CD14-positive monocyte (primary cell): ENCODE data around the gene WIPF3. TPM values are rescaled to one million over a fixed set of nuclear protein-coding genes. Genes with fewer than 3 reads are reported as not detected.

Source experiments
- DNase-seq, 3 donors: peaks; one replicate each; pipeline ENCODE4 v3.0.0-alpha.2; 2011 to 2022
- H2AFZ ChIP-seq: 2 replicates; pipeline ENCODE4 v1.6.0; 2012; ENCODE audit warnings: mild to moderate bottlenecking, low read depth, low read length, inconsistent platforms; ENCODE audit not compliant: insufficient read depth, poor library complexity, severe bottlenecking
- H3K27ac ChIP-seq, 2 donors: 1 replicate in 1 of 2; 2 replicates in 1 of 2; pipeline ENCODE4 v1.5.1; 2012 to 2013; ENCODE audit warnings: low read length in 2 of 2, control low read depth in 1 of 2, inconsistent platforms in 1 of 2, low read depth in 1 of 2, mild to moderate bottlenecking in 1 of 2
- H3K27me3 ChIP-seq, 2 donors: one replicate each; pipeline versions ENCODE4 v1.6.0 to v1.6.1; 2011 to 2013; ENCODE audit warnings: low read length in 2 of 2; ENCODE audit not compliant: control insufficient read depth in 2 of 2, insufficient read depth in 2 of 2
- H3K36me3 ChIP-seq, 2 donors: replicated peaks in 1 of 2; 1 replicate in 1 of 2; 2 replicates in 1 of 2; pipeline versions ENCODE4 v1.5.1 to v1.6.1; 2012 to 2013; ENCODE audit warnings: low read length in 2 of 2, control low read depth in 1 of 2, inconsistent platforms in 1 of 2, mild to moderate bottlenecking in 1 of 2; ENCODE audit not compliant: insufficient read depth in 2 of 2, control insufficient read depth in 1 of 2
- H3K4me1 ChIP-seq, 2 donors: 1 replicate in 1 of 2; 2 replicates in 1 of 2; pipeline versions ENCODE4 v1.5.1 to v1.6.1; 2012 to 2013; ENCODE audit warnings: low read length in 2 of 2, control low read depth in 1 of 2, inconsistent platforms in 1 of 2, mild to moderate bottlenecking in 1 of 2, moderate library complexity in 1 of 2; ENCODE audit not compliant: insufficient read depth in 2 of 2, control insufficient read depth in 1 of 2
- H3K4me2 ChIP-seq: replicated peaks from 2 replicates; pipeline ENCODE3; 2012; ENCODE audit warnings: low read length, moderate library complexity, mild to moderate bottlenecking; ENCODE audit not compliant: poor library complexity, severe bottlenecking; ENCODE audit errors: extremely low read depth
- H3K4me3 ChIP-seq, 3 experiments: fragments of 200-600 bp in 1 of 3; sonication (generic) in 1 of 3; replicated peaks in 1 of 3; 1 replicate in 2 of 3; 2 replicates in 1 of 3; pipeline ENCODE4 v1.5.1; 2011 to 2013; ENCODE audit warnings: low read length in 3 of 3, mild to moderate bottlenecking in 3 of 3, control low read depth in 2 of 3, low read depth in 2 of 3, inconsistent platforms in 1 of 3, moderate library complexity in 1 of 3
- H3K79me2 ChIP-seq: 2 replicates; pipeline ENCODE4 v1.6.0; 2012; ENCODE audit warnings: mild to moderate bottlenecking, control low read depth, inconsistent platforms, low read length, moderate library complexity; ENCODE audit not compliant: insufficient read depth
- H3K9ac ChIP-seq: 2 replicates; pipeline ENCODE4 v1.6.0; 2017; ENCODE audit warnings: low read length, mild to moderate bottlenecking; ENCODE audit not compliant: insufficient read depth, poor library complexity, severe bottlenecking
- H3K9me3 ChIP-seq, 2 donors: replicated peaks in 1 of 2; 1 replicate in 1 of 2; 2 replicates in 1 of 2; pipeline versions ENCODE4 v1.5.1 to v1.6.1; 2012 to 2013; ENCODE audit warnings: low read length in 2 of 2, control low read depth in 1 of 2; ENCODE audit not compliant: control insufficient read depth in 1 of 2, insufficient read depth in 1 of 2
- H4K20me1 ChIP-seq: 2 replicates; pipeline ENCODE4 v1.6.0; 2012; ENCODE audit warnings: mild to moderate bottlenecking, low read length, control low read depth, moderate library complexity; ENCODE audit not compliant: insufficient read depth
- H3K27ac Mint-ChIP-seq, 7 donors: one replicate each; pipeline ENCODE4 v1.8.0; 2020; ENCODE audit warnings: mild to moderate bottlenecking in 7 of 7, mixed read lengths in 7 of 7, moderate library complexity in 6 of 7, inconsistent platforms in 2 of 7
- H3K27me3 Mint-ChIP-seq, 3 donors: one replicate each; pipeline ENCODE4 v1.8.0; 2021 to 2022; ENCODE audit warnings: low read depth in 3 of 3, mild to moderate bottlenecking in 3 of 3, mixed read lengths in 3 of 3, moderate library complexity in 3 of 3, inconsistent platforms in 1 of 3
- H3K36me3 Mint-ChIP-seq, 2 donors: one replicate each; pipeline ENCODE4 v1.8.0; 2020; ENCODE audit warnings: mixed read lengths in 2 of 2, inconsistent platforms in 1 of 2, mild to moderate bottlenecking in 1 of 2
- H3K4me1 Mint-ChIP-seq: one replicate; pipeline ENCODE4 v1.8.0; 2020; ENCODE audit warnings: mild to moderate bottlenecking, mixed read lengths
- H3K4me3 Mint-ChIP-seq, 2 donors: one replicate each; pipeline ENCODE4 v1.8.0; 2020; ENCODE audit warnings: mild to moderate bottlenecking in 2 of 2, mixed read lengths in 2 of 2, moderate library complexity in 1 of 2
- H3K9me3 Mint-ChIP-seq, 7 donors: one replicate each; pipeline ENCODE4 v1.8.0; 2020 to 2022; ENCODE audit warnings: mixed read lengths in 7 of 7, mild to moderate bottlenecking in 6 of 7, moderate library complexity in 6 of 7, inconsistent platforms in 2 of 7
- CTCF ChIP-seq: fragments of 200-600 bp; IDR thresholded peaks from one replicate; pipeline ENCODE4 v1.8.0; 2022; ENCODE audit warnings: antibody characterized with exemption, mild to moderate bottlenecking
- WGBS: methylation state at CpG from one replicate; pipeline ENCODE4 v1.1.5; 2013; ENCODE audit warnings: missing lambda C conversion rate; ENCODE audit not compliant: insufficient coverage; 5-methylcytosine and 5-hydroxymethylcytosine counted together
- intact Hi-C, 2 donors: fragments of 100-400 bp; cut with micrococcal nuclease; formaldehyde crosslinking; loops; one replicate each; pipeline versions ENCODE4 v1.15.0 to v1.15.1; 2023
- polyA plus RNA-seq, 3 donors: library from polyadenylated mRNA; depleted of rRNA in 1 of 3; unstranded in 2 of 3; stranded (reverse) in 1 of 3; fragments of 300-500 nt in 2 of 3; fragments of >200 nt in 1 of 3; fragmentation: Illumina TruSeq in 2 of 3; gene quantifications; 1 replicate in 2 of 3; 2 replicates in 1 of 3; pipeline ENCODE4 v1.2.3, GENCODE V29; 2012 to 2021

WIPF3 gene
- polyA plus RNA-seq, 3 donors = not detected

DNA sequence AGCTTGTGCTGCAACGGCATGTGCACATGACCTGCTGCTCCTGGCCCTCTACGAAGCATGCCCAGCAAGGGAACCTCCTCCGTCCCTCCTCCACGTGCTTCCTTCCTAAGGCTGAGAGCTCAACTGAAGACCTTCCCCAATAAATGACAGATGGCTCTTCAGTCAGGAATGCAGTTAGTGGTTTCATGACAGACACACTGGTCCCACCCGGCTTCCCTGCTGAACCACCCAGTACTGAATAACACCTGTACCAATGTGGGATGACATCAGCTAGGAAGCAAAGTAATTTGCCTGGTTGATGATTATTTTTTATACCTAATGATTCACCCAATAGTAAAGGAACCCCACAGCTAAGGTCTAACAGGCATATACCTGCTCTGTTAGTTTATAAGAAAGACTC, 114.2 kb downstream of the WIPF3 start:
- Mint-ChIP-seq H3K27ac (no peak overlapping the region), H3K36me3 (peaks cover 14 to 26% of the 10 kb centered on the region in 2 donors), H3K27me3 (no peaks in the 10 kb centered on the region), H3K4me1 (peaks cover 3% of the 10 kb centered on the region), H3K9me3 (no peaks in the 10 kb centered on the region), H3K4me3 (no peak overlapping the region)
- Histone ChIP-seq H3K4me1 (no peaks in the 10 kb centered on the region), H3K36me3 (peaks cover 5 to 63% of the 10 kb centered on the region in 2 donors), H3K4me3 (no peak overlapping the region), H4K20me1 (no peaks in the 10 kb centered on the region), H3K27ac (no peak overlapping the region), H2AFZ (no peak overlapping the region), H3K79me2 (no peaks in the 10 kb centered on the region), H3K4me2 (no peak overlapping the region), H3K9ac (no peak overlapping the region), H3K9me3 (no peaks in the 10 kb centered on the region), H3K27me3 (no peaks in the 10 kb centered on the region)
- 100% methylated on average over 1 of the region's 5 CpGs for WGBS
- DNase-seq = no peak
- intact Hi-C loops = no loop called here
- TF ChIP-seq CTCF = no peak

GRCh38 chr7:29921404-29922010, 115.2 kb downstream of the WIPF3 start:
- H3K27me3 Mint-ChIP-seq = no peaks in the 10 kb centered on the region

More at GRCh38 chr7:29921404-29922010, 115.2 kb downstream of the WIPF3 start:
- H3K4me1 ChIP-seq = no peaks in the 10 kb centered on the region
- no peak overlapping the region for H2AFZ ChIP-seq
- peak; percentile 26 to 52 (median 50) for DNase-seq
- H3K4me2 ChIP-seq = no peak overlapping the region
- Mint-ChIP-seq H3K4me3 (no peak overlapping the region), H3K4me1 (no peaks in the 10 kb centered on the region), H3K36me3 (peaks cover 18 to 26% of the 10 kb centered on the region in 2 donors), H3K27ac (peak overlapping the region in 2 of 7 donors; percentile 20 to 46), H3K9me3 (no peaks in the 10 kb centered on the region)
- H4K20me1 ChIP-seq = no peaks in the 10 kb centered on the region
- 50% methylated on average over 2 of the region's 4 CpGs for WGBS
- no peaks in the 10 kb centered on the region for H3K27me3 ChIP-seq
- H3K9ac ChIP-seq = no peak overlapping the region
- no peaks in the 10 kb centered on the region for H3K79me2 ChIP-seq
- H3K4me3 ChIP-seq = no peak overlapping the region
- peaks cover 5 to 68% of the 10 kb centered on the region in 2 donors for H3K36me3 ChIP-seq
- intact Hi-C loops = no loop called here
- TF ChIP-seq CTCF = peak; percentile 94
- H3K27ac ChIP-seq = no peak overlapping the region
- H3K9me3 ChIP-seq = no peaks in the 10 kb centered on the region
